Activated CD4-positive, alpha-beta memory T cell treated with anti-CD3 and anti-CD28 coated beads for 36 hours (primary cell): Measurements from ENCODE around the gene OPRM1. TPM values are rescaled to one million over a fixed set of nuclear protein-coding genes. Genes with fewer than 3 reads are reported as not detected.
"Not testable (repeated sequence)": the region's sequence is repeated elsewhere in the genome, so short reads cannot be mapped to it uniquely, and the experiment has no call there.

Source experiments
- CTCF ChIA-PET: fragments of 350-600 bp; sonication (Branson Sonifier 250); formaldehyde crosslinking; loops from one replicate; lab custom pipeline; 2021; ENCODE audit warnings: antibody characterized with exemption, inconsistent platforms; lab: Charles Lee
- POLR2A ChIA-PET: fragments of 350-600 bp; sonication (Branson Sonifier 250); formaldehyde crosslinking; loops from one replicate; lab custom pipeline; 2021; ENCODE audit warnings: antibody characterized with exemption; lab: Charles Lee
- DNase-seq: peaks from one replicate; pipeline ENCODE4 v3.0.0-alpha.2; 2020
- H3K27ac Mint-ChIP-seq: one replicate; pipeline ENCODE4 v1.8.0; 2021; ENCODE audit warnings: mixed read lengths
- H3K27me3 Mint-ChIP-seq: one replicate; pipeline ENCODE4 v1.8.0; 2021; ENCODE audit warnings: mixed read lengths
- H3K36me3 Mint-ChIP-seq: one replicate; pipeline ENCODE4 v1.8.0; 2021; ENCODE audit warnings: mixed read lengths
- H3K4me1 Mint-ChIP-seq: one replicate; pipeline ENCODE4 v1.8.0; 2021; ENCODE audit warnings: low read depth, mixed read lengths
- H3K4me3 Mint-ChIP-seq: one replicate; pipeline ENCODE4 v1.8.0; 2021; ENCODE audit warnings: mild to moderate bottlenecking, mixed read lengths
- H3K9me3 Mint-ChIP-seq: one replicate; pipeline ENCODE4 v1.8.0; 2021; ENCODE audit warnings: mixed read lengths
- intact Hi-C: fragments of 100-400 bp; cut with micrococcal nuclease; formaldehyde crosslinking; loops from one replicate; pipeline ENCODE4 v1.15.1; 2023
- total RNA-seq, 2 experiments: library from RNA; stranded (reverse); gene quantifications; one replicate each; pipeline ENCODE4 v1.2.3, GENCODE V29; 2021

The OPRM1 gene
- total RNA-seq, 2 experiments from 2014 or later, result not detected

DNA sequence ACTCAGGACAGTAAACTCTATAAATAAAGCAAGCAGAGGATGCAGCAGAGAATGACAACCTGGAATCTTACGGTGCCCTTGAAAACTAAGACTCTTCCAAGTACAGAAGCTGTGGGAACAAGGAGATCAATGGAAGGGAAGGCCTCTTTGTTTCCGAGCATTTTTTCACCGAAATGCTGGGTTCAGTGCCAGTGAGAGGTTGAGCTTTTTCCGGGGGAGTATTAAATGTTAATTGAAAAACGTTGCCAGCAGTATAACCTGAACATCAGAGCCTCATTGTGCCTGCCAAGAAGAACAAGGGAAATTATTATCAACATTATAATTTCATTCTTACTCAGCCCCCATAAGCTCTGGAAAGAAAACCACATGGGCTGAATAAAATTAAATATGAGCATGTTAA lies 17.5 kb downstream of the OPRM1 start:
- no peak overlapping the region for H3K4me3 Mint-ChIP-seq
- H3K27me3 Mint-ChIP-seq, result peaks cover 2% of the 10 kb centered on the region
- POLR2A ChIA-PET, result no interaction called here
- no peaks in the 10 kb centered on the region for H3K36me3 Mint-ChIP-seq
- H3K4me1 Mint-ChIP-seq, result no peaks in the 10 kb centered on the region
- intact Hi-C loops, result no loop called here
- no peak overlapping the region for H3K27ac Mint-ChIP-seq
- no peak for DNase-seq
- H3K9me3 Mint-ChIP-seq, result no peaks in the 10 kb centered on the region
- CTCF ChIA-PET, result no interaction called here

DNA sequence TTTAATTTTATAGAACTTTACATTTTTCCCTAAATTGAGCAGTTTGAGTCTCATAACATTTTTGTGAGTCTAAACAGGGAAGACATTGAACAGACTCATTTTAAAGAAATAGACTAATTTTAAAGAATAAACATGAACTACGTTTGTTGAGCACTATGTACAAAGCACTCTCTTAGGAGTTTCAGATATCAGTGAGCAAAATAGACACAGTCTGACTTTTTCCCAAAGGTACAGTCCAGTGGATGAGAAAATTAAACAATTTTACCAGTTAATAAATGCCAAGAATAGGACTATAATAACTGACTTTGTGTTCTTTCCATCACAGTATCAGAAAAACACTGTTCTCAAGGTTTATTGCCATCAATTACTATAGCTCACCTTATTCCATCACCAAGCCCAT lies 18.1 kb downstream of the OPRM1 start:
- H3K4me3 Mint-ChIP-seq, result no peak overlapping the region
- H3K27ac Mint-ChIP-seq, result no peak overlapping the region
- intact Hi-C loops, result no loop called here
- ChIA-PET CTCF (no interaction called here), POLR2A (no interaction called here)
- DNase-seq, result no peak
- H3K9me3 Mint-ChIP-seq, result no peaks in the 10 kb centered on the region
- no peaks in the 10 kb centered on the region for H3K4me1 Mint-ChIP-seq
- no peaks in the 10 kb centered on the region for H3K36me3 Mint-ChIP-seq
- peaks cover 2% of the 10 kb centered on the region for H3K27me3 Mint-ChIP-seq

DNA sequence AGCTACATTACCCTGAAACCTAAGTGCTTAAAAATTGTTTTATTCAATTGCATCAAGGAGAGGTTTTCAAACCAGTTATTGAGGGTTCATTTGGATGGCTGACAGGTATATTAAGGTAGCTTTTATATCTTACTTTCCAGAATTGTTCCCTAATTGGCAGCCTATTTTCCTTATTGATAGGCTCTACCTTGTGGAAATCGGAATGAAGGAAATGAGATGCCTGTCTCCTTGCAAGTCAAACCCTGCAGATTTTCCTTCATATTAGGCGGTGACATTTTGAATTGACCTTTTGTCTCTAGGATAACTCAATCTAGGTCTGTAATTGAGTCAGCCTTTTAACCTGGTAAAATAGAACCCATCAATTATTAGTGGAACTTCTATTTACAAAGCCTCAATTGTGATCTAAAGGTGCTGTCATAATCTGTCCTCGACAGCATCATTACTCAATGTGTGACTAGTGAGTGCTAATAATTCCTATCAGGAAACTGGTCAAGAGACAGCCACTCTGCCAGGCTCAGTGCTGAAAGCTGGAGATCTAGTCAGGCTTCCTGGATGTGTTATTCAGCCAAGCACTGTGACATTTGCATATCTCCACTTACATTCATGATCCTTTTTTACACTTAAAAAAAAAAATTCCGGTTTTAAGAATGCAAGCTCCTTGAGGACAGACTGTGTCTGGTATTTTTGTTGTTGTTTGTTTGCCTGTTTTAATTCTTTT lies 20.1 kb downstream of the OPRM1 start:
- Mint-ChIP-seq H3K9me3 (no peaks in the 10 kb centered on the region), H3K4me3 (no peak overlapping the region), H3K27ac (no peak overlapping the region), H3K4me1 (no peaks in the 10 kb centered on the region), H3K27me3 (peaks cover 2% of the 10 kb centered on the region), H3K36me3 (no peaks in the 10 kb centered on the region)
- POLR2A ChIA-PET, result no interaction called here
- CTCF ChIA-PET, result no interaction called here
- DNase-seq, result no peak
- intact Hi-C loops, result no loop called here

DNA sequence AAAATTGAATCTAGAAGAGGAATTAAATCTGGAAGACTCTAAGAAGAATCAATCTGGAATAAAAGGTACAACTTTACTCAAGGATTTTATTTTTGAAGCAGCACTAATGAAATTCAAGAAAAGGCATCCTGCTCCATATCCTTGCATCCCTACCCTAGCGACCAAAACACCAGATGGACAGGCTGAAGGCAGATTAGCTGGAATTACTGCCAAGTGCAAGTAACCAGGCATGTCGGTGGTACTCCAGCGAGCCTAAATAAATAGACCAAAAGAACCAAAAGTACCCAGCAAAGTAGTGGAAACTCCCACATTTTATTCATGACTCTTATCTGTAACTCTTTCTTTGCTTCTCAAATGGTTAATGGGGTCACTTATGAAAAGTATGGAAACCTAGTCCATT lies 21.0 kb downstream of the OPRM1 start:
- Mint-ChIP-seq H3K27me3 (peaks cover 2% of the 10 kb centered on the region), H3K4me1 (no peaks in the 10 kb centered on the region), H3K27ac (no peak overlapping the region), H3K36me3 (no peaks in the 10 kb centered on the region), H3K9me3 (no peaks in the 10 kb centered on the region), H3K4me3 (no peak overlapping the region)
- intact Hi-C loops, result no loop called here
- DNase-seq, result no peak
- POLR2A ChIA-PET, result no interaction called here
- CTCF ChIA-PET, result no interaction called here

- Mint-ChIP-seq H3K9me3 (no peaks in the 10 kb centered on the region), H3K36me3 (no peaks in the 10 kb centered on the region), H3K4me3 (no peak overlapping the region), H3K27ac (no peak overlapping the region), H3K4me1 (no peaks in the 10 kb centered on the region), H3K27me3 (peaks cover 19% of the 10 kb centered on the region)
- no peak for DNase-seq
- ChIA-PET CTCF (no interaction called here), POLR2A (no interaction called here)
- intact Hi-C loops, result no loop called here
These were observed 31.0 kb downstream of the OPRM1 start for GRCh38 chr6:154070041-154070440.

- ChIA-PET POLR2A (no interaction called here), CTCF (no interaction called here)
- Mint-ChIP-seq H3K4me1 (no peaks in the 10 kb centered on the region), H3K27ac (no peak overlapping the region), H3K4me3 (no peak overlapping the region), H3K9me3 (no peaks in the 10 kb centered on the region), H3K27me3 (peaks cover 19% of the 10 kb centered on the region), H3K36me3 (no peaks in the 10 kb centered on the region)
- DNase-seq, result no peak
- intact Hi-C loops, result no loop called here
These were observed 31.6 kb downstream of the OPRM1 start for GRCh38 chr6:154070657-154071056.

GRCh38 chr6:154071236-154071635 lies 32.2 kb downstream of the OPRM1 start:
- no peak overlapping the region for H3K4me3 Mint-ChIP-seq
- no peak overlapping the region for H3K27ac Mint-ChIP-seq
- H3K27me3 Mint-ChIP-seq, result peaks cover 19% of the 10 kb centered on the region
- no peaks in the 10 kb centered on the region for H3K36me3 Mint-ChIP-seq
- POLR2A ChIA-PET, result no interaction called here
- H3K9me3 Mint-ChIP-seq, result no peaks in the 10 kb centered on the region
- no peak for DNase-seq
- H3K4me1 Mint-ChIP-seq, result no peaks in the 10 kb centered on the region
- intact Hi-C loops, result no loop called here
- CTCF ChIA-PET, result no interaction called here

DNA sequence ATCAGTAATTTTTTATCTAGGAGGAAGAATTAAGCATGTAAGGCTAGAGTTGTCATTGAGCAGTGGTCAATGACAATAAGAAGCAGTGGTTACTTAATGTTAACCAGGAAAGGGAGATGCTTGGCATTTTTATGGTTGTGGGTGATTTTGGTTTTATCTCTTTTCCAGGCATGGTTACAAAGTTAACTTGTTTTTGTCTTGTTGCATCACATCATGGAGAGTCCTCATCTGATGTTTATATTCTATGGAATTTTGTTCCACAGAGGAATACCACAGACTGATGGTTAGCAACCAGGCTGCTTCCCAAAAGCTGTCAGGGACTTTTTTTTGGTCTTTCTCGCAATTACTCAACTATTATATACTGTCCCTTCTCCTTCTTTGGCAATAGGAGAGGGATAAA lies 32.7 kb downstream of the OPRM1 start:
- Mint-ChIP-seq H3K27me3 (peaks cover 19% of the 10 kb centered on the region), H3K9me3 (no peaks in the 10 kb centered on the region), H3K4me1 (no peaks in the 10 kb centered on the region), H3K36me3 (no peaks in the 10 kb centered on the region), H3K4me3 (no peak overlapping the region), H3K27ac (no peak overlapping the region)
- no peak for DNase-seq
- intact Hi-C loops, result no loop called here
- ChIA-PET CTCF (no interaction called here), POLR2A (no interaction called here)

DNA sequence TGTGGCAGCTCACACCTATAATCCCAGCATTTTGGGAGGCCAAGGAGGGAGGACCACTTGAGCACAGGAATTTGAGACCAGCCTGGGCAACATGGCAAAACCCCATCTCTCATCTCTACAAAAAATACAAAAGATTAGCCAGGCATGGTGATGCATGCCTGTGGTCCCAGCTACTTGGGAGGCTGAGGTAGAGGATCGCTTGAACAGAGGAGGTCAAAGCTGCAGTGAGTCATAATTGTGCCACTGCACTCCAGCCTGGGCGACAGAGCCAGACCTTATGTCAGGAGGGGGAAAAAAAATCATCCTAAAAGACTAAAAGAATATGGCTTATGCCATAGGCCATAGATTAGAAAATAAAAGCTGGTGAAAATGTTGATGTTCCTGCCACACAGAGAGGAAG lies 39.6 kb downstream of the OPRM1 start:
- H3K27me3 Mint-ChIP-seq, H3K36me3 Mint-ChIP-seq, H3K9me3 Mint-ChIP-seq, H3K4me3 Mint-ChIP-seq, intact Hi-C loops, DNase-seq, H3K4me1 Mint-ChIP-seq, CTCF ChIA-PET, H3K27ac Mint-ChIP-seq, POLR2A ChIA-PET: not testable (repeated sequence)

GRCh38 chr6:154080461-154081189 lies 41.6 kb downstream of the OPRM1 start:
- intact Hi-C loops, result no loop called here
- Mint-ChIP-seq H3K4me1 (no peaks in the 10 kb centered on the region), H3K36me3 (no peaks in the 10 kb centered on the region), H3K4me3 (no peak overlapping the region), H3K27me3 (peaks cover 3% of the 10 kb centered on the region), H3K27ac (no peak overlapping the region), H3K9me3 (no peaks in the 10 kb centered on the region)
- ChIA-PET POLR2A (no interaction called here), CTCF (no interaction called here)
- no peak for DNase-seq

- Mint-ChIP-seq H3K27me3 (no peaks in the 10 kb centered on the region), H3K4me3 (no peak overlapping the region), H3K36me3 (no peaks in the 10 kb centered on the region), H3K27ac (no peak overlapping the region), H3K4me1 (no peaks in the 10 kb centered on the region), H3K9me3 (no peaks in the 10 kb centered on the region)
- DNase-seq, result no peak
- ChIA-PET POLR2A (no interaction called here), CTCF (no interaction called here)
- intact Hi-C loops, result no loop called here
These were observed 47.5 kb downstream of the OPRM1 start for GRCh38 chr6:154086510-154086909.

- no peak overlapping the region for H3K27ac Mint-ChIP-seq
- intact Hi-C loops, result no loop called here
These were observed 53.4 kb downstream of the OPRM1 start for GRCh38 chr6:154092326-154092962.

More at GRCh38 chr6:154092326-154092962, 53.4 kb downstream of the OPRM1 start:
- POLR2A ChIA-PET, result no interaction called here
- CTCF ChIA-PET, result no interaction called here
- H3K4me1 Mint-ChIP-seq, result no peaks in the 10 kb centered on the region
- no peak overlapping the region for H3K4me3 Mint-ChIP-seq
- peaks cover 4% of the 10 kb centered on the region for H3K27me3 Mint-ChIP-seq
- H3K9me3 Mint-ChIP-seq, result no peaks in the 10 kb centered on the region
- no peaks in the 10 kb centered on the region for H3K36me3 Mint-ChIP-seq
- DNase-seq, result no peak
